IPS-18a (cell line): ENCODE measurements around the gene STKLD1.

Source experiments
- H3K27ac ChIP-seq: one replicate; pipeline ENCODE4 v1.5.1; 2013; ENCODE audit warnings: low read length
- H3K27me3 ChIP-seq: one replicate; pipeline ENCODE4 v1.6.1; 2013; ENCODE audit warnings: mild to moderate bottlenecking, low read length; ENCODE audit not compliant: control insufficient read depth, insufficient read depth
- H3K36me3 ChIP-seq: one replicate; pipeline ENCODE4 v1.6.1; 2013; ENCODE audit warnings: low read depth, low read length; ENCODE audit not compliant: control insufficient read depth
- H3K4me1 ChIP-seq: one replicate; pipeline ENCODE4 v1.6.1; 2013; ENCODE audit warnings: low read depth, low read length; ENCODE audit not compliant: control insufficient read depth
- H3K4me3 ChIP-seq: one replicate; pipeline ENCODE4 v1.5.1; 2013; ENCODE audit warnings: low read length
- H3K9ac ChIP-seq: one replicate; pipeline ENCODE4 v1.6.1; 2013; ENCODE audit warnings: mild to moderate bottlenecking, low read length, moderate library complexity
- H3K9me3 ChIP-seq: one replicate; pipeline ENCODE4 v1.6.1; 2013; ENCODE audit warnings: low read depth, low read length; ENCODE audit not compliant: control insufficient read depth

The STKLD1 gene

GRCh38 chr9:133356391-133357091 is 19.6 kb upstream of the STKLD1 start, which contains the start of the genes SURF1 and SURF2:
Gene SURF1 (minus strand): TSS chr9:133356487. CDS start chr9:133356453, 34 bp downstream.
Gene SURF2 (plus strand): TSS chr9:133356550. CDS start chr9:133356593, 43 bp downstream.
- peak within 1 kb of the TSS; percentile 75 for H3K9ac ChIP-seq
- H3K27ac ChIP-seq = no peak within 1 kb of the TSS
- H3K9me3 ChIP-seq = no peaks in the 10 kb centered on the region
- no peaks in the 10 kb centered on the region for H3K27me3 ChIP-seq
- H3K36me3 ChIP-seq = peaks cover 37% of the 10 kb centered on the region
- H3K4me1 ChIP-seq = peaks cover 5% of the 10 kb centered on the region
- H3K4me3 ChIP-seq = peak within 1 kb of the TSS; percentile 88

GRCh38 chr9:133357656-133358055 is 18.5 kb upstream of the STKLD1 start:
- Histone ChIP-seq H3K27me3 (no peaks in the 10 kb centered on the region), H3K27ac (no peak overlapping the region), H3K9ac (no peak overlapping the region), H3K36me3 (peaks cover 35% of the 10 kb centered on the region), H3K4me3 (peak overlapping the region; percentile 88), H3K4me1 (peaks cover 5% of the 10 kb centered on the region), H3K9me3 (no peaks in the 10 kb centered on the region)

- Histone ChIP-seq H3K27ac (no peak overlapping the region), H3K9me3 (no peaks in the 10 kb centered on the region), H3K4me1 (peaks cover 5% of the 10 kb centered on the region), H3K27me3 (no peaks in the 10 kb centered on the region), H3K4me3 (no peak overlapping the region), H3K9ac (no peak overlapping the region), H3K36me3 (peaks cover 40% of the 10 kb centered on the region)
Observed at GRCh38 chr9:133359399-133360175, 16.6 kb upstream of the STKLD1 start.

DNA sequence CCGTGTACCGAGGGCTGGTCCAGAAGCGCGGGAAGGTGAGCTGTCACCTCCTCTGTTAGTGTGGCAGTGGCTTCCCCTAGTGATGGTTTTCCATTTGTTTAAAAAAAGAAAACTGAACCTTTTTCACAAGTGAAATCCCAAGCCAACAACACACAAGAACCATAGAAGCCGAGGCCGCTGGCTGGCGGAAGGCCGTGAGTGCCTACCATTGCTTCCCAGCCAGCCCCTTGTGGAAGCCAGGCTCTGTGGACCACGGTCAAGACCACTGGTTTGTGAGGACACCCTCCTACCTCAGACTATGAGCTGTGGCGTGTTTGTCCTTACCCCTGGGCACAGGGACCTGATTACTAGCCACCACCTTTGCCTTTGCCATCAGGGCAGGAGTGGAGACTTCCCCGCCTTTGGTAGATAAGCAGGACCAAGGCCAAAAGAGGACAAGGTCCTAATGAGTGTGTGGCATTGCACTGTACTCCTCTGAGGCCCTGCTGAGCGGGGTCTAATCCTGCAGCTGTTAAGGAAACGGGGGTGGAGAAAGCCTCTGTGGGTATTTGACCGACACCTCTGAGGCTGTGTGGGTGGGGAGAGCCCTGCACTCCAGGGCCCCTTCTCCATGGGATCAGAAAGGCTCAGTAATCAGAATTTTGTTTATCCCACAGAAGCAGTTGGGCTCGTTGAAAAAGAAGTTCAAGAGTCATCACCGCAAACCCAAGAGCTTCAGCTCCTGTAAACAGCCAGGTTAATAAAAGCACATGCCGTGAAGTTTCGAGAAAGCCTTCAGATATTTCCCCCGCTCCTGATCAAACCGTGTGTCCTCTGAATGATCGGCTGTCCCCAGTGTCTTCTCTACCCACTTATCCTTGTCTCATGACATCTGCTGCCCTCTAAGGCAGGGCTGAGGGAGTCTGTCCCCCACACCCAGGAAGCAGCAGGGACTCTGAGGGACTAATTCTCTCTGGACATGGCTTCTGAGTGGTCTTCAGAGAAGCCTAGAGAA is 15.5 kb upstream of the STKLD1 start:
- Histone ChIP-seq H3K9me3 (no peaks in the 10 kb centered on the region), H3K4me1 (peaks cover 5% of the 10 kb centered on the region), H3K27ac (no peak overlapping the region), H3K36me3 (peaks cover 51% of the 10 kb centered on the region), H3K4me3 (no peak overlapping the region), H3K27me3 (no peaks in the 10 kb centered on the region), H3K9ac (no peak overlapping the region)

GRCh38 chr9:133361507-133362092 is 14.6 kb upstream of the STKLD1 start:
- Histone ChIP-seq H3K4me1 (peaks cover 5% of the 10 kb centered on the region), H3K9me3 (no peaks in the 10 kb centered on the region), H3K27me3 (no peaks in the 10 kb centered on the region), H3K36me3 (peaks cover 59% of the 10 kb centered on the region), H3K9ac (no peak overlapping the region), H3K27ac (no peak overlapping the region), H3K4me3 (no peak overlapping the region)

DNA sequence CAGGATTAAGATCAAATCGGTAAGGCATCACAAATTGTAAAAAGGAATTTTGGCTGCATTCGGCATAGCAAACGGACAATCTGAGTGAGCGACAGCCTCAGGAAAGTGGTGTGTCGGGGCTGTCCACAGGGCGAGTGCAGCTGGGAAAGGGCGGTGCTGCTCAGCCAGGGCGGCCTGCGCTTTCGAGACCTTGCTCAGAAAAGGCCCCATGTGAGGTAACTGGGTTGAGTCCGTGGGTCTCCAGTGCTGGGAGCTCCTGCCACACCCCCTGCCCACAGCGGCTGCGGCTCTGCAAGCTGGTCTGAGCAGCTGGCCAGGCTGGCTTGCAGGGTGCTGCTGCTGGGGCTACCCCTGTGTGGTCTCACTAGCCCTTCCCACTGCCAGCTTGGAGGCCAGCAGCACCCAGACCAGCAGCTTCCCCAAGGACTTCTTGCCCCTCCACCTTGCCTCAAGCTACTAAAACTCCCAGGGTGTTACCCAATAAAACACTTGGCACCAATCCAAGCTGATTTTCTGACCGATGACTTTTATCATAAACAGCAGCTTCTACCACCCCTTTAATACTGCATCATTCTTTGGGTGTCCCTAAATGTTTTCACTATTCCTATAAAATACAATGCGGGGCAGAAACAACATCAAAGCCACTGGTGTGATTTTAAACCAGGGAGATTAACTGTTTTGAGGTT is 13.7 kb upstream of the STKLD1 start:
- Histone ChIP-seq H3K27ac (no peak overlapping the region), H3K4me1 (peaks cover under 1% of the 10 kb centered on the region), H3K36me3 (peaks cover 65% of the 10 kb centered on the region), H3K9me3 (no peaks in the 10 kb centered on the region), H3K4me3 (no peak overlapping the region), H3K27me3 (no peaks in the 10 kb centered on the region), H3K9ac (no peak overlapping the region)

DNA sequence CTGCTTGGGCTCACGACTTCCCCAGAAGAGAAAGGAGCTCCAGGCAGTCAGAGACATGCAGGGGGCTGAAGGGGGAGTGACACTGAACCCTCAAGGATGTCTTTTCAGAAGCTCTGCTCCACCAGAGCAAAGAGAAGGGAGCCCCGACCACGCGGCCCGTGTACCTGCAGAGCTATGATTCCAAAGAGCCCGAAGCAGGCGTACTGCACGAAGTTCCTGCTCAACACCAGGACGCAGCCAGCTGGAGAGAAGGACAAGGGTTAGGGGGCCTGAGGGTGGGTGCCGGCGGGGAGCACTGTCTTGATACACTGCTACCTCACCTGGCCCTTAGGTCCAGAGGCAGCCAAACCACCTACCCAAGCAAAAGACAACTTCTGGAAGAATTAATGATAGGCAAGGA is 9.7 kb upstream of the STKLD1 start:
- Histone ChIP-seq H3K27ac (no peak overlapping the region), H3K4me1 (no peaks in the 10 kb centered on the region), H3K9ac (no peak overlapping the region), H3K27me3 (no peaks in the 10 kb centered on the region), H3K4me3 (no peak overlapping the region), H3K9me3 (no peaks in the 10 kb centered on the region), H3K36me3 (peaks cover 55% of the 10 kb centered on the region)

DNA sequence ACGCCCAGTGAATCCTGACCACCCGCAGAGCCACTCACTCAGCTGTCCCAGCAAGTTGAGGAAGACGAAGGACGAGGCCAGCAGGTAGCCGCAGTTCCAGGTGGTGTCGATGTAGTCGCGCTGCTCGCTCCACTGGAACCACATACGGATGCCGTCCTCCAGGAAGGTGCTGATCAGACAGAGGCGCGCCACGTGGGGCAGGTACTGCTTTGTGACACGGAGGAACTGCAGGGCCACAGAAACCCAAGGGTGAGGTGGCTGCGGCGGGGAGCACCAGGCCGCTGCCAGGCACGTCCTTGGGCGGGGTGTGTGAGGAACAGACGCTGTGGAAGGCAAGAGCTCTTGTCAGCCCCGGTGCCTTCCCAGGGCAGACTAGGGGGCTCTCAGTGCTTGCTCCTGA is 8.9 kb upstream of the STKLD1 start:
- H3K9me3 ChIP-seq = no peaks in the 10 kb centered on the region
- H3K4me3 ChIP-seq = no peak overlapping the region
- H3K9ac ChIP-seq = no peak overlapping the region
- peaks cover 47% of the 10 kb centered on the region for H3K36me3 ChIP-seq
- no peaks in the 10 kb centered on the region for H3K4me1 ChIP-seq
- no peak overlapping the region for H3K27ac ChIP-seq
- no peaks in the 10 kb centered on the region for H3K27me3 ChIP-seq

GRCh38 chr9:133367778-133368177 is 8.4 kb upstream of the STKLD1 start:
- H3K36me3 ChIP-seq = peaks cover 49% of the 10 kb centered on the region
- no peak overlapping the region for H3K27ac ChIP-seq
- no peak overlapping the region for H3K9ac ChIP-seq
- H3K4me1 ChIP-seq = no peaks in the 10 kb centered on the region
- no peaks in the 10 kb centered on the region for H3K27me3 ChIP-seq
- no peaks in the 10 kb centered on the region for H3K9me3 ChIP-seq
- H3K4me3 ChIP-seq = no peak overlapping the region

GRCh38 chr9:133368249-133368881 is 7.8 kb upstream of the STKLD1 start:
- Histone ChIP-seq H3K9ac (no peak overlapping the region), H3K4me3 (no peak overlapping the region), H3K27ac (no peak overlapping the region), H3K27me3 (no peaks in the 10 kb centered on the region), H3K4me1 (no peaks in the 10 kb centered on the region), H3K36me3 (peaks cover 46% of the 10 kb centered on the region), H3K9me3 (no peaks in the 10 kb centered on the region)
